GM19438 (cell line): ENCODE results near the gene KCNK3.
"Not testable (repeated sequence)": the region's sequence is repeated elsewhere in the genome, so short reads cannot be mapped to it uniquely, and the experiment has no call there.

ENCODE experiments used
- ATAC-seq: cut with Tn5 transposase; IDR thresholded peaks from one replicate; pipeline ENCODE4 v1.9.1; 2021; ENCODE audit warnings: low read depth; ENCODE audit not compliant: unreplicated experiment

The KCNK3 gene

DNA sequence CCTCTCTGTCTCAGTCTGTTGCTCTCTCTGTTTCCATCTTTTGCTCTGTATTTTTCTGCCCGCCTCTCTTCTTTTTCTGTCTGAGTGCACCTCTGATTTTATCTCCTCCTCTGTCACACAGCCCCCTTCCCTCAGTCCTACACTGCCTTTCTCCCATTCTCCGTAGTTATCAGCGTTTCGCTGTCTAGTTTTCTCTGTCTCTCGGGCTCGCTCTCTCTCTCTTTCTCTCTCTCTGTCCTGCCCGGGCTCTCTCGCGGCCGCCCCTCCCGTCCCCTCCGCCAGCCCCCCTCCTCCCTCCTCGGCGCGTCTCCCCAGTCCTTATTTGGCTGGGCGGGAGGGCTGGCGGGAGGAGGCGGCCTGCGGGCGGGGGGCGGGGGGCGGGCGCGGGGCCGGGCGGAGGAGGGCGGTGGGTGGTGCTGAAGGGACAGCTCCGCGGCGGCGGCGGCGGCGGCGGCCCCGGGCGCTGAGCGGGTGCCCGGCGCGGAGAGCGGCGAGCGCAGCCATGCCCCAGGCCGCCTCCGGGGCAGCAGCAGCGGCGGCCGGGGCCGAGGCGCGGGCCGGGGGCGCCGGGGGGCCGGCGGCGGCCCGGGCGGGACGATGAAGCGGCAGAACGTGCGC is at the start of gene KCNK3:
KCNK3 (plus strand) TSS at position 444 of the 618 bp plus-strand sequence; CDS start at position 598, 154 bp downstream.
- ATAC-seq, result no peak

DNA sequence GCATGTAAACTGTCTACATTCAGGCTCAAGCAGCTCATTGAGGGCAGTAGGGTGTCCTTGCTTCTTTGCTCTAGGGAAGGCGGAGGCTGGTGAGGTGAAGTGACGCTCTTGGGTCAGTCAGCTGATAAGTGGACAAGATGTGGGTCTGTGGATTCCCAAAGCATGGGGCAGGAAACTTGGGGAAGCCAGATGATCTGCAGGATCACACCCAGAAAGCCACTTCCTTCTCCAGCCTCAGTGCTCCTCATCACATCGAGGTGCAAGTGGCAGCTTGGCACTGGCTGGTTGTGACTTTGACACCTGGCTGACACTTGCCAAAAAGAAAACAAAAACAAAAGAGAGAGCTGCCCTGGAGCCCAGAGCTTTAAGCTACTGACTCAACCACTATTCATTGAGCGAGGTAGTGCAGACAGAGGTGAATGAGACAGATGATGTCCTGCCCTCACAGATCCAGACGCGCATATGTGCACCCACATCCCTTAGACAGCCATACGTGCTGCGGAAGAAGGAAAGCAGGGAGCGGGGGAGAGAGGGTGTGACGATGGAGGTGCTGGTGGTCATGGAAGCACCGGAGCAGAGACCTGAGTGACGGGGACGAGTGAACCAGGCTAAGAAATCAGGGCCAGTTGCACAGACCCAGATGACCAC is 48.2 kb upstream of the KCNK3 start:
- no peak for ATAC-seq

GRCh38 chr2:26645762-26646161 is 46.8 kb upstream of the KCNK3 start:
- no peak for ATAC-seq

GRCh38 chr2:26646986-26647672 is 45.4 kb upstream of the KCNK3 start:
- ATAC-seq, result no peak

- ATAC-seq, result no peak
Measured at GRCh38 chr2:26647981-26648380, 44.5 kb upstream of the KCNK3 start.

GRCh38 chr2:26648516-26648915 is 44.0 kb upstream of the KCNK3 start:
- ATAC-seq, result no peak

DNA sequence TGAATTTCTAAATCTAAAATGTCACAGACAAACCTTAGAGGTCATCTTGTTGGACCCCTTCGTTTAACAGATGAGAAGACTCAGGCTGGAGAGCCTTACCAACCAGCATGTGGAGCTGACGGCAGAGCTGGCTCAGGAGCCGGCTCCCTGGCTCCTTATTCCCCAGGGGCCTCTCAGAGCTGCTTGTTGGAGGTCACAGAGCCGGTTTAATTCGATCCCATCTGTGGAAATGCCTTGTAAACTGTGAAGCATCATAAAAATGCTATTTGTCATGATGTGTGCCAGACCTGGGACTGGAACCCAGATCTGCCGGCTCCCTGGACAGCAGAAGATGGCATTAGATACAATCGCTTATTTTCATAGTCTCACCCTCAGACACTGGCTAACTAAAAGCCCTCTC is 43.2 kb upstream of the KCNK3 start:
- ATAC-seq, result no peak

DNA sequence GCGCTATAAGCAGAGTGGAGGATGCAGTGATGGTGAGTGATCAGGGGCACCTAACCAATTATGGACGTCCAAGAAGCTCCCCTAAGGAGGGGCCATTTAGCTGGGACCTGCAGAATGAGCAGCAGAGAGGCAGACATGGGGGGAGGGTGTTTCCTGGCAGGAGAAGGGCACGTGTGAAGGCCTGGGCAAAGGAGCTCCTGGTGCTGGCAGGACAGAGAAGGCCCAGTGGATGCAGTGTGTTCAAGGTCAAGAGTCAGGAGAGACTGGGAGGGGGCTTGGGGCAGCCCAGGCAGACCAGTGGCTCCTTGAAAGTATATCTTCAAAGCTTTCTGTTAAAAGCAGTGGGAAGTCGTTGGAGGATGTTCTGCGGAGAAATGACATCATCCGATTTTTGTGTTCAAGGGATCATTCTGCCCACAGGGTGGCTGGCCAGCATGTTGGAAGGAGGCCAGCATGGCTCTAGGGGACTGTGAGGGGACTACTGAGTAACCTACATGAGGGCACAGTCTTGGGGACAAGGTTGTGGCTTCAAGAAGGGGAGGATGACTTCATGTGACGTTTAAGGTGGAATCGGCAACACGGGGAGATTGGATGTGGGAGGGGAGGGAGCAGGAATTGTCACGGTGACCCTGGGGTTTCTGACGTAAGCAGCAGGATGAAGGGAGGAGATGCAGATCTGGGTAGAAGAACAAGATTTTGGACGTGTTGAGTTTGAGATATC is 42.4 kb upstream of the KCNK3 start:
- ATAC-seq, result no peak

GRCh38 chr2:26650713-26651469 is 41.6 kb upstream of the KCNK3 start:
- ATAC-seq, result no peak

DNA sequence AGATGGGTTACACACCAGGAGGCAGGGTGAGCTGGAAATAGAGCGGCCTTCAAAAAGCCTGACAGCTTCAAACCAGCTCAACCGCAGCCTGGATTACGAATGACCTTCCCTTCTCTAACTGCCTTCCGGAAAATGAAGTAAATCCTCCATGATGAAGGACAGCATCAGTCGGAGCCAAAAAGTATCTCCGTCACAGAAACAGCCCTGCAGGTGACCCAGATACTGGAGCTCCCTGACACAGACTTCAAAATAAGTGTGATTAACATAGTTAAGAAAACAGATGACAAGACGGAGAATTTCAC is 41.1 kb upstream of the KCNK3 start:
- no peak for ATAC-seq

DNA sequence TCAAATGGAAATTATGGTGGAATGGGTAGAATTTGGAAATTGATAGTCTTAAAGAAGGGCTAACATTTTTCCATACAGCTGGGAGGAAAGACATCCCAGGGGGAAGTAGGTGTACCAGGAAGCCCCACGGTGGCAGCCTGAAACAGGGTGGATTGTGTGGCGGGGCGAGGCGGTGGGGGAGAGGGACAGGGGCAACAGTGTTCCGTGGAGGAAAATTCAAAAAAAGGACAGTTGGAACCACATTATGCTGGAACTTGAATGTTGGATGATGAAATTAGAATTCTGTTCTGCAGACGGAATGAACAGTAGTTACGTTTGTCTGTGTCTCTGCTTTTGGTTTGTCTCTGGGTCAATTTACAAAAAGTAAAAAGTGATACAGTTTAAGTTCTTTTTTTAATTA is 40.7 kb upstream of the KCNK3 start:
- no peak for ATAC-seq

DNA sequence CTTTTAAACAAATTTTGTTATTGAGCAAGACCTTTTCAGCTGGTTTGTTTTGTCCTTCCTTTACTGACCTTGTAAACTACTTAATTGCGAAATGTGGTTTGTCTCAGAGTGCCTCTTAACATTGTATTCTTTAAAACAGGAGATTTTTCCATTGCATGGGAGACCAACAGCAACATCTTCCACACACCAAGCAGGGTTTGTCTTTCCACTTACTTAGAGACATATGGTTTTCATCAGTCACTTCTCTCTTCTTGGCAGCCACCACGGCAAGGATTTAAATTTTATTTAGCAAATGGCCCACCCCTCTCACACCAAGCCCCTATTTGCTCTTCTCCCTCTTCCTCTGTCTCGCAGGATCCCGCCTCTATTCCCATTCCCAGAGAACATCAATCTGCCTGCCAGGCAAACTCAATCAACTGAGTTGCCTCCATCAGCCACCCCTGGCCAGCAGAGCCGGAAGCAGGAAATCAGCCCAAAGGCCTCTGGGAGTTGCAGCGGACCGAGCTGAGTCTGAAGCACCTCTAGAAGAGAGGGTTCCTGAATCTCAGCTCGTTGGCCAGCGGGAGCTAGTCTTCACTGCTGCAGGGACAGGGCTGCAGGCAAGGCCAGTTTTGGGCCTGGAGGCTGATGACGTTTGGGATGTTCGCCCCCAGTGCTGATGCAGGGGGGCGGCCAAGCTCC is 40.0 kb upstream of the KCNK3 start:
- ATAC-seq, result no peak

DNA sequence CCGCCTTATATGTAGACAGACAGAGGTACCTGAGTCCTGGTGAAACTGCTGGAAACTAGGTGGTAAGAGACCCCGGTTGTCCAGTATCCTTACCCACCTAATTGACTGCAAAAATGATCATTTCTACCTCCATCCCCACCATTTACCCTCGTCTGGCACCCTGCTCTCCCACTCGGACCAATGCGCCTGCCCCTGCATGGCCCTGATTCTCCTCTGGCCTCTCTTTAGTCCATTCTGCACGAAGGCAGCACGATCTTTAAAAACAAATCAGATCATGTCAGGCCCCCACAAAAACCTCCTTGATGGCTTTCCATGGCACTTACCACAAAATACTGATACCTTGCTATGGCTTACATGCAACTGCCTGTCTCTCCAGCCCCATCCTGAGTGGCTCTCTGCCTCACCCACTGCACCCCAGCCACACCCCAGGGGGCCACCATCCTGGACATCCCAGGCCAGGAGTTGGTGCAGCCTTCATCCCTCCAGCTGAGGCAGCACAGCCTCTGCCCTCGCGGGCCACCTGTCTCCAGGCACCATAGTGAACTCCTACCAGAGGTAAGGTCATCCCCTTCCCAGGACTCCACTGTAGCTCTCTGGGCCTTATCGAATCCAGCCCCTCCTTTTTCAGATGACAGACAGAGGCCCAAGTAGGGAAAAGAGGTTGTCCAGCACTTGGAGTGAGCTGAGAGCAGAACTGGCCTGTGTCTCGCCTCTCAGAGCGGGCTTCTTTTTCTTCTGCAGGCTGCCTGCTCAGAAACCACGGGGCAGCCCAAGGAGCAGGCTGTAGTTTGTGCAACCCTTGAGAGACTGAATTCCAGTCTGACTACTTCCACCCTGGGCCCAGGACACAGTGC is 39.1 kb upstream of the KCNK3 start:
- no peak for ATAC-seq

- ATAC-seq, result no peak
Measured at GRCh38 chr2:26654061-26654340, 38.5 kb upstream of the KCNK3 start.

- not testable (repeated sequence) for ATAC-seq
Measured at GRCh38 chr2:26655120-26655519, 37.4 kb upstream of the KCNK3 start.

DNA sequence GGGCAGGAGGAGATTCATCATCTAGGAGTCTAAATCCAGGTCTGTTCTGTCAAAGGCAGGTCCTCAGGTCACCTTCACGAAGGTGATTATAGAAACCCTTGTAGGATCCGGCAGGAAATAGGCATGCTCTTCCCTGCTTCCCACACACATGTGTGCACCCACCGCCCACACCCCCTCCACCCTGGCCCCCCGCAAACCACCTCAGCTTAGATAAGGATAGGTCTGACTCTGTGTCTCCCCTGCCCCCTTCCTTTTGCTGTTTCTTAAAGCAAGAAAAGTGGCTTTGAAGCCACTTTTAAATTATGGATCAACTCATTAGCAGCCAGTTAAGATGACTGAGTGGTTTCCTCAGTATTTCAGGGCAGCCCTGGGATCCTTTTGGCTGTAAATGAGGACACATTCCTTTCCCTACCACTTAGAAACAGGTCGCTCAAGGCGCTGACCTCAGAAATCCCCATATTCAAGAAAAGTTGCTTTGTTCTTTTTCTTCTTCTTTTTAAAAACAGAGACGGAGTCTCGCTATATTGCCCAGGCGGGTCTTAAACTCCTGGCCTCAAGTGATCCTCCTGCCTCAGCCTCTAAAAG is 36.8 kb upstream of the KCNK3 start:
- ATAC-seq, result no peak

DNA sequence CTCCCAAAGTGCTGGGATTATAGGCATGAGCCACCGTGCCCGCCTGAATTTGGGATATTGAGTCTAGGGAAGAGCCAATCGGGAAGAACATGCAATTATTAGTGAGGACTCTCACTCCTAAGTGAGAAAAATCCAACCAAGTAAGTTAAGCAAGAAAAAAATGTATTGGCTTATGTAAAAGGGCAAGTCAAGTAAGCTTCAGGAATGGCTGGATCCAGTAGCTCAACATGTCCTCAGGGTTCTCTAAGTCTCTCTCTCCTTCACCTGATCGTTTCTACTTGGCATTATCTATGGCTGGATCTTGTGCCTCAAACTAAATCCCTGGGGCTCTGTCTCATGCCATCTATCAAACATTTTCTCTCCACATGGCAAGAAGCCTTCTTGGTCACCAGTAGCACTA is 35.3 kb upstream of the KCNK3 start:
- no peak for ATAC-seq

- ATAC-seq, result no peak
Measured at GRCh38 chr2:26658691-26659346, 33.7 kb upstream of the KCNK3 start.
